HG03196 (cell line): Measurements from ENCODE around the gene MYPOP.
"Not testable (repeated sequence)": the region's sequence is repeated elsewhere in the genome, so short reads cannot be mapped to it uniquely, and the experiment has no call there.

Experiments
- ATAC-seq: cut with Tn5 transposase; IDR thresholded peaks from one replicate; pipeline ENCODE4 v1.9.1; 2021; ENCODE audit not compliant: unreplicated experiment

MYPOP gene

DNA sequence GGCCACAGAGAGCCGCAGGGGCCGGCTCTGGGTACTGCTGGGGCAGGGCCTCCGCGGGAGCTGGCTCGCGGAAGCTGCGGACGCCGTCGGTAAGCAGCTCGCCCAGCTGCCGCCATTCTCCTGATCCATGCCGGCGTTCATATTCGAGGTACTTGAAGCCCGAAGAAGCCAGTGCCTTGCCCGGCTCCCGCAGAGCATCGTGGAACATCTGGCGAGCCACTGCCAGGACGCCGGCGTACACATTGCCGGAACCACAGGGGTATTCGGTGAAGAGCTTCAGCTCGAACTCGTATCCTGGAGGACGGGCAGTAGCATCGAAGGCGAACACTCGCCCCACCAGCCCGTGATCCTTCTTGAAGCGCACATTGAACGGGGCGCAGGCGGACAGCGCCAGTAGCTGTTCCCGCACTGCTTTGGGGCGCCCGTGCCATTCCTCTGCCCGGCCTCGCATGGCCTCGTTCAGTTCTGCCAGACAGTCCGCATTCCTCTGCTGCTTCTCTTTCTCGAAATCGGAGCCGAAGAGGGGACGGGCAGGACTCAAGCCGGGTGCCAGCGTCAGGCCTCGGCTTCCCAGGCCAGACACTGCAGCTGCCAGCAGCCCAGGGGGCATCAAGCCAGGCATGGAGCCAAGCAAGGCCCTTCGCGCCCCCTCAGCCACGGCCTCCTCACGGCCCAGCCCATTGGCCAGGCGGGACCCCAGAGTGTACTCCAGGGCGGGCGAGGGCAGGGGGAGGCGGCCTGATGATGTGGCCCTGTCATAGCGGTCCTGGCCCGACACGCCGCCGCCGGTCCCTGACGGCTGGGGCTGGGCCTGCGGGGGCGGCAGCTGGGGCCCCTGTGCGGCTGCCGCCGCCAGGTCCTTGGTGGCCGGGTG, 17.5 kb downstream of the MYPOP start:
- no peak for ATAC-seq

DNA sequence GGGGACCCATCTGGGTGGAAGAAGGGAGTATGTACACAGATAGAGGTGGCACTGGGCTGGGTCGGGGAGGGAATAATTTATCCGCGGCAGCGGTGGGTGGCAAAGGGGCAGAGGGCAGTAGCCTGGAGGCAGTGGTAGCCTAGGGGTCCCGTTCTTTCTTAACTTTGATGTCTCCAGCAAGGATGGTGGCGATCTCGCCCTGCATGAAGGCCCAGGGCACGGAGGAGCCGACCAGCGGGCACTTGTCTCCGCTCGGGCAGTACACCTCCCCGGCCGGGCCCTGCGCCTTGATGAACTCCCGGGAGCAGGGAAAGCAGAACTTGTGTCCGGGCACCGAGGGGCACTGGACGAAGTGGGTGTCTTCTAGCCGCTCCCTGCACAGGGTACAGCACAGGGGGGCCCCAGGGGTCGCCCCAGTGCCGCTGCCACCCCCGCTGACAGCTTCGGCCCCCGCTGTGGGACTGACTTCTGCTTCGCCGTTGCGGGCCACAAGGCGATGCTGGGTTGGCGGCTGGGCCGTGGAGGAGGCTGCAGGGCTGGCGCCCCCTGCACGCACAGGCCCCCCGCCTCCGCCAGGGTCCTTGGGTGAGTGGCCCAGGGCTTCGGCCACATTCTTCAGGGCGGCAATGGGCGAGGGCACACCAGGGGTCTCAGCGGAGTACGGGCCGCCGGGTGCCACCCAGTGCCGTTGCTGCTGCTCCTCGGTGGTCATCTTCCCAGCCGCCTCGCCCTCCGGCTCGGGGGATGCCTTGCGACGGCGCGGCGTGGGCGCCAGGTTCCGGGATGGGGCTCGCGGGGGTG, 18.3 kb downstream of the MYPOP start:
- ATAC-seq: no peak

DNA sequence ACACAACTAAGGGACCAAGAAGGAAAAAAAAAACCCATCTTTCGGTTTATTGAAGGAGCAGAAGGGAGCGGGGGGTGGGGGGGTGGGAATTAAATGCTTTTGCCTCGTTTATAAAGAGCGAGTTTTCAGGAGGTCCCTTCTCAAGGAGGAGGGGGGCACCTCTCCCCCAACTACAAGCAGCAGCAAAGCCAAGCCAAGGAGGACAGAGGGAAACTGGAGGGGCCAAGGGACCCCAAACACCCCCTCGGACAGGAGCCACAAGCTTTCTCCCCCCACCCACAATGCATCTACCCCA, 18.9 kb downstream of the MYPOP start:
- no peak for ATAC-seq

DNA sequence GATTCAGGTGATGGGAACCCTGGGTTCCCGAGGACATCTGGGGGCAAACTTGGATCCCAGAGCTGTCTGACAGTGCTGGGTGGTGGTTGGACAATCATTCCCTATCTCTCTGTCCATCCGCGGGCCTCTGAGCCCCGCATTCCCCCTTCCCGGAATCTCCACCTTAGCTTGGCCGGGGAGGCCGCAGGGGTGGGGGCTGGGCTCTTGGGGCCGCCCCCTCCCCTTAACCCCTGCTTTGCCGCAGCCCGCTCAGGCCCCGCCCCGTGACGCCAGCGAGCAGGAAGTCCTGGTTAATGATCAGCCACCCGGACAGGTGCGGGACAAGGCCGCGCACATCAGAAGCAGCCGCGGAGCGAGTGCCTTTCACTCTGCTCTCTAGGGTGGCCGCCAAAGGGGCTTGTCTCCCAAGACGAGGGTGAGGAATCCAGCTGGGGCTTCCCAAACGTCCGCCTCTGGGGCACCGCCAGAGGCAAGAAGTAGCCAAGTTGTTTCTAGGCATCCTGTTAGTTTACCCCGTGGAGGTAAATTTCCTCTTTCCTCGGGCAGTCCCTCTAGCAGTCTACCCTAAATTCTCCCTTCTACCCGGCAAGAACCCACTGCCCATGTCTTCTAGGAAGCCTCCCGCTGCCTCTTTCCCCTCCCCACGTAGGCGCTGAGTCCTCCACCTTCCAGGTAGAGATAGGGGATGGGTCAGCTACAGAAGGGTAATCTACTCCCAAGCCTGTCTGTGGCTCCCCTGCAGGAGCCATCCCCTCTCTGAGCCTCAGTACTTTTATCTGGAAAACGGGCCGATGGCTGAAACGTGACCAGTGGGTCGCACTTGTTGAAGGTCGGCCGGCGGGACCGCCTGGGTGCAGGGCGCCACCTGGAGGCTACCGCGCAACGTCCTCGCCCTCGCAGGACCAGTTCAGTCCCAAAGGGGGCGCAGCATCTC, 19.5 kb downstream of the MYPOP start:
- no peak for ATAC-seq

DNA sequence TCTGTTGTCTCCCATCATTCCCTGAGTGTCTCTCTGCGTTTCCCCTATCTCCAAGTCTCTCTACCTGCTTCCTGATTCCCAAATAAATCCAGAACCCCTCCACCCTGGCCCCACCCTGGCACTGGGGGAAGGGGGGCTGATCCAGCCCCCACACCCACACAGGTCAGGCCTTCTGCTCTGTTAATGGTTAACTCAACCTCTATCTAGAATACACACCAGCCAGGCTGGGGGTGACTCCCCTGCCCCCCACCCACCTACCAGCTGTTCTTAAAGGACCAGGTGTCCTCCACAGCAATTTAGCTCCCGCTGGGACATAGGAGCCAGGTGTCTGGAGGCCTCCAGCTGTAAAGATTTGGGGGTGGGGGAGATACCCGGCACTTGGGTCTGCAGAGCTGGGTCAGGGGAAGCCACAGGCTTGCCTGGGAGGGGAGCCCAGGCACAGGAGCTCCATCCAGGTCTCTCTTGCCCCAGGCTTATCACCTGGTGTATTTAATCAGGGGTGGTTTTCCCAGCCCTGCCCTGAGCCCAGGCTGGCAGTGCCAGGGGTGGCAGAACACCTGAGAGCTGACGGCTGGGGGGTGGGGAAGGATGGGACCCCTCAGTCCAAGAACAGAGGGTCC, 20.4 kb downstream of the MYPOP start:
- no peak for ATAC-seq

DNA sequence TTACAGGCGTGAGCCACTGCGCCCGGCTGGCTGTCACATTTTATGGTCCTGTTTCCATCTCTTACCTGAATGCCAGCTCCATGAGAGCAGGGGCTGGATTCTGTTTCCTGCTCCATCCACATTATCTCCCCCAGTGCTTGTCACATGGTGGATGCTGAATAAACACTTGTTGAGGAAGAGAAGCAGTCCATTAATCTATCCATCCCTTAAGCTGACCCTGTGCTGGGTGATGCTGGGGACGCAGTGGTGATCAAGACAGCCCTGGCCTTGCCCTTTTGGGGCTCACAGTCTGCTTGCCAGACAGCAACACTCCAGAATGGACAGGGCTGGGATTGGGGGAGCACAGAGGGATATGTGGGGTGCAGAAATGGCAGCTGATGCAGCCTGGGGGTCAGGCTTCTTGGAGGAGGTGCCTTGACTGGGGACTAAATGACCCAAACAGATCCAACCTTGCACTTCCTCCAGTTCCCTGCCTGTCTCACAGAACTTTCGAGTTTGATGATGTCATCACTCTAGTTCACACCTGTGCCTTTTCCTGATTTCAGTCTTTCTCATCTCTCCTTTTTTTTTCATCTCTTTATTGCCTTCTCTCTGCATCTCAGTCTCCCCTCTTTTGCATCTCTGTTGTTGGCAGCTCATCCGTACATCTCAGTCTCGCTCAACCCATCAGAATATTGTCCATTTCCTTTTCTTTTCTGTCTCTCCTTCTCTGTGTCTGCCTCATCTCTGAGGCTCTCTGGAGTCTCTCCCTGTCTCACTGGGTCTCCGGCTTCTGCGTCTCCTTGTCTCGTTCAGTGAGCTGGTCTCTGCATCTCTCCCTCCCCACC, 21.1 kb downstream of the MYPOP start:
- ATAC-seq: no peak

DNA sequence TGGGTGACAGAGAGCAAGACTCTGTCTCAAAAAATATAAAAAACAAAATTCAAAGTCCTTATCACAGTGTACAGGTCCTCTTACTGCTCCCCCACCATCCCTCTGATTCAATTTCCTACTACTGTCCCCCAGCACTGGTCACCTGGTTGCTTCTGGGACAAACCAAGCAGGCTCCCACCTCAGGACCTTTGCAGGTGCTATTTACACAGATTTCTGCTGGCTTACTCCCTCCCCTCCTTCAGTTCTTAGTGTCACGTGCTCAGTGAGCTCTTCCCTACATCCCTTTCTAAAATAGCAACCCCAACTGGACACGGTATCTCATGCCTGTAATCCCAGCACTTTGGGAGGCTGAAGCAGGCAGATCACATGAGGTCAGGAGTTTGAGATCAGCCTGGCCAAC, 22.4 kb downstream of the MYPOP start:
- ATAC-seq: no peak

DNA sequence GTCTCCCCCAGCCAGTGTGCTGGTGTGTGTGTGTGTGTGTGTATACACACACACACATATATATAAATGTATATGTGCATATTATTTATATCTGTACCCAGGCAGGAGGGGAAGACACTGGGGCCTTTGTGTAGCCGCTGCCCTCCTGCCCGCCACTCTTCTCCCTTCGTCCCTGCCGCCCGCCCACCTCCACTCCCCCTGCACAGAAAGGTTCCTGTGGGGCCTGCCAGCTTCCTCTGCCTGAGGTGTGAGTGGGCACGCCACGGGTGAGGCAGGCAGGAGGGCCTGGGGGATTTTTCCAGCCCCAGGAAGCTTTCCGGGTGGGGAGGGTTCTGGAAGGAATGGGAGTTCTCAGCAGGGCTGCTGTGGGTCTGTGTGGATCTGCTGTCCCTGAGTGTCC, 23.4 kb downstream of the MYPOP start:
- no peak for ATAC-seq

DNA sequence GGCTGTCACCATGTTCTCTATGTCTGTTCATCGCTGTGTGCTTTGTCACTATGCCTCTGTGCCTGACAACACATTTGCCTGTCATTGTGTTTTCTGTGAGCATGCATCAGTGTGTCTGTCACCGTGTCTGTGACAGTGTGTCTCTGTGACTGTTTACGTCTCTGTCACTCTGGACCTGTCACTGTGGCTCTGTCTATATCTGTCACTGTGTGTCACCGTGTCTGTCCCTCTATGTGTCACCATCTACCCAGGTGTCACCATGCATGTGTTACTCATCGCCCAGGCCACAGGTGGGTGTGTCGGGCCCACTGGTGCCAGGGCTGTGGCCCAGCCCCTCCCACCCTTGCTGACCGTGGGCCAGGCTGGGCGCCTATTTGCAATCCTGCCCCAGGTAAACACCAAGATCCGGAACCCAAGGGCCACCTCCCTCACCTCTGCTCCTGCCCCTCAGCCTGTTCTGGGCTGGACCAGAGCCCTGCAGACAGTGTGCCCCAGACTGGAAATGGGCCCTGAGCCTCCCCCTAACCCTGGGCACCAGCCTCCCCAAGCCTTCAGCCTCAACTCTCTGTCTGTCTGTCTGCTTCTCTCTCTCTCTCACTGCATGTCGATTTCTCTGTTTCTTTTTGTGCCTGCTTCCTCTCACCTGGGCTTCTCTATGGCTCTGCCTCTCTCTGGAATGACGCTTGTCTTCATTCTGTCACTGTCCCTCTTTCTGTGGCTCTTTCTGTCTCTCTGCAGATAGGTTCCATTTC, 24.2 kb downstream of the MYPOP start:
- ATAC-seq: no peak

DNA sequence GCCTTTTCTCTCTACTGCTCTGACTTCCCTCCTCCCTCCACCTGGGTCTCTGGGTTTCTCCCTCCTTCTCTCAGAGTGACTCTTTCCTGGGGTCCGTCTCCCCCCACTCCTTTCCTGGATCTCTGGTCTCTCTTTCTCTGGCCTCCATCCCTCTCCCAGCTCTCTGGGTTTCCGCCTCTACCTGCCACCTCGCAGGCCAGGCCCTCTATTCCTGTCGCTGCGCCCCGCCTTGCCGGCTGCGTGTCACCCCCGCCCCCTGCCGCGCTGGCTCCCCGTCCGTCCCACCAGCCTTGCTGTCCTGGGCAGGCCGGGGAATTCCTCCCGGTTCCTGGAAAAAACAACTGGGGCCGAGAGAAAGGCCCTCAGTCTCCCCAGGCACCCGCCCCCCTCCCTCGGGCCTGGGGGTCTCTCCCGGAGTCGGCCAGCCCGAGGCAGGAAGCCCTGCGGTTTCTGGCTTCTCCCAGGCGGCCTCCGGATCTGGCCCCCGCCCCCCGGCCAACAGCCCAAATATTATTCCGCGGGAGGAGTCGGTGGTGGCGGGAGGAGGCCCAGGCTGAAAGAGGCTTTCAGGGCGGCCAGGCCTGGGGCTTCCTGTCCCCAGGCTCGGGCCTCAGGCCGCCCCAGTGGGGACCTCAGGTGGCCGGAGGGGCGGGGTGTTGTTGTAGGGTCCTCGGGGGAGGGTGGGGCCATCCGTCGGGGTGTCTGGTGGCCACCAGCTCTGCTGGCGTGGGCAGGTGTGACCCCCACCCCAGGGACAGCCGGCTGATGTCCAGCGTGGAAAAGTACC, 25.8 kb downstream of the MYPOP start:
- no peak for ATAC-seq

DNA sequence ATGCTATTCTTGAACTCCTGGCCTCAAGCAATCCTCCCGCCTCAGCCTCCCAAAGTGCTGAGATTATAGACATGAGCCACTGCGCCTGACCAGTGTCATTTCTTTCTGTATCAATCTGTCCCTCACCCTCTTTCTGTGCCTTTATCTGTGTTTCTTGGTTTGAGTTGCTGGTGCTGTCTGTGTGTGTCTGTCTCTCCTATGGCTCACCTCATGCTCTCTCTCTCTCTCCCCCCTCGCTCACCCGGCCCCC, 26.3 kb downstream of the MYPOP start:
- no peak for ATAC-seq

DNA sequence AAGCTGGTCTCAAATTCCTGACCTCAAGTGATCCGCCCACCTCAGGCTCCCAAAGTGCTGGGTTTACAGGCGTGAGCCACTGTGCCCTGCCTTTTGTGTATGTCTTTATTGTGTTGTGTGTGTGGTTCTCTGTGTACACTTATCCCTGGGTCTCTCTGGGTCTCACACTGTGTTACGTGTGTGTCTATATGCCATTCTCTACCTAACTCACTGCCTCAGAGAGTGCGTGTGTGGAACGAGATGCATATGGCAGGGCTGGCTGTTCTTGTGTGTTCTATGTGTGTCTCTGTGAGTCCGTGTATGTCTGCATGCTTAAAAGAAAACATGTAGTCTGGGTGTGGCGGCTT, 27.8 kb downstream of the MYPOP start:
- ATAC-seq: no peak

DNA sequence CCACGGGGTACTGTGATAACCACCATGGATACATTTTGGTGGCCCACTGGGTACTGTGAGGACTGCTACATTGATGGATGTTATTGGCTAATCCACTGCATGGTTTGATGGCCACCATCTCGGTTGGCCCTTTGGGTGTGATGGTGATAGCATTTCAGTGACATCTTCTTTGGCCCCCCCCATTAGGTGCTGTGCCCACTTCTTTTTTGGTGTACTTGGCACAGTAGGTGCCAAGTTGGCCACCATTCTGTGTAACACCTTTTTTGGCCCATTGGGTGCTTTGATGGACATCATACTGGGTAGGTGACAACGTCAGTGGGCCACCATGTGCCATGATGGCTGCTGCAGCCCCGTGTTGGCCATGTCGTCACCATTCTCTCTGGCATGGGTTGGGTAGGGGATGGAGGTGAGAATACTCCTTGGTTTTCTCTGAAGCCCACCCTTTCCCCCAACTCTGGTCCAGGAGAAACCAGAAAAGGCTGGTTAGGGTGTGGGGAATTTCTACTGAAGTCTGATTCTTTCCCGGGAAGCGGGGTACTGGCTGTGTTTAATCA, 29.1 kb downstream of the MYPOP start:
- ATAC-seq: no peak

DNA sequence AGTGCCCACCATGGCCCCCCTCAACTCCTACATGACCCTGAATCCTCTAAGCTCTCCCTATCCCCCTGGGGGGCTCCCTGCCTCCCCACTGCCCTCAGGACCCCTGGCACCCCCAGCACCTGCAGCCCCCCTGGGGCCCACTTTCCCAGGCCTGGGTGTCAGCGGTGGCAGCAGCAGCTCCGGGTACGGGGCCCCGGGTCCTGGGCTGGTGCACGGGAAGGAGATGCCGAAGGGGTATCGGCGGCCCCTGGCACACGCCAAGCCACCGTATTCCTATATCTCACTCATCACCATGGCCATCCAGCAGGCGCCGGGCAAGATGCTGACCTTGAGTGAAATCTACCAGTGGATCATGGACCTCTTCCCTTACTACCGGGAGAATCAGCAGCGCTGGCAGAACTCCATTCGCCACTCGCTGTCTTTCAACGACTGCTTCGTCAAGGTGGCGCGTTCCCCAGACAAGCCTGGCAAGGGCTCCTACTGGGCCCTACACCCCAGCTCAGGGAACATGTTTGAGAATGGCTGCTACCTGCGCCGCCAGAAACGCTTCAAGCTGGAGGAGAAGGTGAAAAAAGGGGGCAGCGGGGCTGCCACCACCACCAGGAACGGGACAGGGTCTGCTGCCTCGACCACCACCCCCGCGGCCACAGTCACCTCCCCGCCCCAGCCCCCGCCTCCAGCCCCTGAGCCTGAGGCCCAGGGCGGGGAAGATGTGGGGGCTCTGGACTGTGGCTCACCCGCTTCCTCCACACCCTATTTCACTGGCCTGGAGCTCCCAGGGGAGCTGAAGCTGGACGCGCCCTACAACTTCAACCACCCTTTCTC, 30.1 kb downstream of the MYPOP start:
- no peak for ATAC-seq

DNA sequence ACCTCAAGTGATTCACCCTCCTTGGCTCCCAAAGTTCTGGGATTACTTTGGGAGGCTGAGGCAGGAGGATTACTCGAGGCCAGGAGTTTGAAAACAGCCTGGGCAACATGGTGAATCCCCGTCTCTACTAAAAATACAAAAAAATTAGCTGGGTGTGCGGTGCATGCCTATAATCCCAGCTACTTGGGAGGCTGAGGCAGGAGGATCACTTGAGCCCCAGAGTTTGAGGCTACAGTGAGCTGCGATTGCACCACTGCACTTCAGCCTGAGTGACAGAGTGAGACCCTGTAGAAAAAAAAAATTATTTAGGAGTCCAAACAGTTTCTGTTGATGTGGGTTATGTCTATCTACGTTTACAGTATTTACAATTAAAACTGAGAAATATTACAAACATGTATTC, 31.6 kb downstream of the MYPOP start:
- ATAC-seq: no peak

DNA sequence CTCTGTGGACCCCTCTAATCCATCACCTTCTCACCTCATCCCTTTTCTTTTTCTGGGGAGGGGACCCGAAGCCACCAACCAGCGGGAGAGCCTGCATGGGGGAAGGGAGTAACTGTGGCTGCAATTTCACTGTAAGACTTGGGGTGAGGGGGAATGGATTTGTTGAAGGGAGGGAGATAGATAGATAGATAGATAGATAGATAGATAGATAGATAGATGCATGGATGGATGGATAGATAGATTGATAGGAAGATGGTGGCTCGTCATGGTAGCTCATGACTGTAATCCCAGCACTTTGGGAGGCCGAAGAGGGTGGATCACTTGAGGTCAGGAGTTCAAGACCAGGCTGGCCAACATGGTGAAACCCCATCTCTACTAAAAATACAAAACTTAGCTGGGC, 35.2 kb downstream of the MYPOP start:
- not testable (repeated sequence) for ATAC-seq

DNA sequence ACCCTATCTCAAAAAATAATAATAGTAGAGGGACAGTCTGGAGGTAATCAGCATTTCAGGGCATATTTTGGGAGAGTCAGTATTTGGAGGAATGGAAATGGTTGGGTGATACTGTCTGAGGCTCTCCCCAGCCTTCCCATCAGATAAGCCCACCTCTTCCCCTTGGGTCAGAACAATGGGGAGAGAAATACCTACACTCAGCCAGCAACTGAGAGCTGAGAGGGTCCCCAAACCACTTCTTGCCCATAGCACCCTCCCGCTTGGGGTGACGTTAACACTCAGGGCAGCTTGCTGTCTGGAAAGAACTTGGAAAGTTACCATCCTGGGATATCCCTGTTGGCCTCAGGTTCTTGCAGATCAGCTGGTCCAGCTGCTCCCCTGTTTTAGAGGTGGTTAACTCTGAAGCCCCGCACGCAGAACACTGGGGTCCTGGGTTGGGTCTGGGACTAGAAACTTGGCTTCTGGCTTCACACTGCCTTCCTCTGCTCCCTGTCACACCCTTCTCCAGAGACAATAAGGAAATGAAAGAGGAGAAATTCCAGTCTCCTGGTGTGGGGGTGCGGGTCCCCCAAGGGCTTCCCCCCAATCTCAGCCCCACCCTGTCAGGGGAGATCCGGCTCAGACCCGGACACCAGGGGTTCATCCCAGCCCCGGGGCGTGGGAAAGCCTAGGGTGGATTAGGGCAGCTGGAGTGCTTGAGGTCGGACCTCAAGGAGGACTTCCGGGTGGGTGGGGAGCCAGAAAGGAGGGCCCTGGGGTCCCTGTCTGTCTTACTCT, 35.8 kb downstream of the MYPOP start:
- no peak for ATAC-seq
